Heart right ventricle (tissue), 16 donors: Measurements from ENCODE around the gene WFDC13. TPM values are rescaled to one million over a fixed set of nuclear protein-coding genes. Genes with fewer than 3 reads are reported as not detected.

Experiments
- ATAC-seq, 8 donors: fragments of 200-7000 bp; cut with Tn5 transposase; one replicate each; pipeline ENCODE4 v1.9.1; 2020; ENCODE audit warnings: mild to moderate bottlenecking in 8 of 8, moderate library complexity in 8 of 8, moderate number of reproducible peaks in 1 of 8
- DNase-seq, 2 donors: peaks; one replicate each; pipeline ENCODE4 v3.0.0-alpha.2; 2020
- H3K27ac ChIP-seq, 10 donors: fragments of 200-600 bp; sonication (generic) in 2 of 10; one replicate each; pipeline versions ENCODE4 v1.5.0 to v1.8.0; 2020 to 2022; ENCODE audit warnings: mild to moderate bottlenecking in 3 of 10
- H3K27me3 ChIP-seq, 7 donors: fragments of 200-600 bp; one replicate each; pipeline ENCODE4 v1.8.0; 2021 to 2022; ENCODE audit warnings: mild to moderate bottlenecking in 2 of 7
- H3K36me3 ChIP-seq, 9 donors: fragments of 200-600 bp; sonication (generic) in 1 of 9; one replicate each; pipeline versions ENCODE4 v1.5.0 to v1.8.0; 2020 to 2022; ENCODE audit warnings: mild to moderate bottlenecking in 2 of 9
- H3K4me1 ChIP-seq, 9 donors: fragments of 200-600 bp; sonication (generic) in 1 of 9; one replicate each; pipeline versions ENCODE4 v1.5.0 to v1.8.0; 2020 to 2022; ENCODE audit warnings: mild to moderate bottlenecking in 4 of 9
- H3K4me3 ChIP-seq, 10 donors: fragments of 200-600 bp; sonication (generic) in 2 of 10; one replicate each; pipeline versions ENCODE4 v1.5.0 to v1.8.0; 2020 to 2022; ENCODE audit warnings: mild to moderate bottlenecking in 7 of 10, moderate library complexity in 2 of 10
- H3K9me3 ChIP-seq, 11 donors: fragments of 200-600 bp in 10 of 11; sonication (generic) in 2 of 11; one replicate each; pipeline versions ENCODE4 v1.5.0 to v1.8.0; 2013 to 2022; ENCODE audit warnings: mild to moderate bottlenecking in 2 of 11, control low read depth in 1 of 11, moderate library complexity in 1 of 11
- WGBS, 2 donors: extraction: QIAGEN DNeasy Blood & Tissue Kit; methylation state at CpG; one replicate each; pipeline ENCODE4 v1.1.7; 2013; ENCODE audit warnings: inconsistent platforms in 1 of 2; 5-methylcytosine and 5-hydroxymethylcytosine counted together
- intact Hi-C, 10 donors: fragments of 100-400 bp; cut with DNase I; formaldehyde crosslinking; loops; one replicate each; pipeline versions ENCODE4 v1.11.1 to v1.14.2; 2022
- microRNA-seq, 2 donors: library from miRNA; unstranded; fragments of <30 nt; microRNA quantifications; one replicate each; pipeline ENCODE4 v1.2.0, GENCODE V29; 2021
- polyA plus RNA-seq, 2 donors: library from polyadenylated mRNA; stranded (reverse); fragments of 200-250 nt; gene quantifications; one replicate each; pipeline ENCODE4 v1.2.3, GENCODE V29; 2013
- total RNA-seq, 10 donors: library from RNA; stranded (reverse); fragmentation: NEBNext Ultra II Directional in 3 of 10; extraction: Animal tissue kit (Norgen Biotek cat#: 25700) in 3 of 10; gene quantifications; one replicate each; pipeline versions ENCODE4 v1.2.1 to v1.2.4, GENCODE V29; 2021 to 2023
- TF ChIP-seq, protein P1 (sequence below), 9 donors: fragments of 200-600 bp; sonication (generic) in 2 of 9; IDR thresholded peaks; one replicate each; pipeline versions ENCODE4 v1.5.0 to v1.8.0; 2021 to 2022; ENCODE audit warnings: antibody characterized with exemption in 9 of 9, mild to moderate bottlenecking in 5 of 9, moderate library complexity in 1 of 9
- donor health status: Arrhythmogenic right ventricular cardiomyopathy.
- donor health status: ischemic (EF 13 %, LVEDD 7.1; RV severe dilation, severe dysfunction).
- donor health status: healthy with polysubstance abuse.
- donor health status: DM: no; HTN: yes; CAD: no.
- donor health status: DM: no; HTN: no; CAD: no.
- donor health status: ischemic (EF 25% LVEDD 6.9; RV normal size, moderate dysfunction).
- donor health status: ischemic (EF 25% LVEDD 5.7; RV mildly dilated, moderate dysfunction).
- donor health status: healthy.
- donor health status: DM: yes; HTN: yes; CAD: no.
- donor health status: Ischemic cardiomyopathy.
- donor health status: ischemic (EF 35%, LVEDD 5.7; RV mildly dilated, moderate dysfunction).
- donor health status: nonischemic (EF 11% LVEDD 7.7; RV severe dilation, severe dysfunction).
- donor health status: DM: yes; HTN: yes; CAD: no.
- donor health status: PGD.
- donor health status: ischemic (EF 29% LVEDD 5.4; RV normal size, mild dysfunction).
- donor health status: nonischemic (EF 23%, LVEDD 6.1; RV moderate dilation, normal function).

The WFDC13 gene
- total and polyA plus RNA-seq, 12 donors, result not detected

DNA sequence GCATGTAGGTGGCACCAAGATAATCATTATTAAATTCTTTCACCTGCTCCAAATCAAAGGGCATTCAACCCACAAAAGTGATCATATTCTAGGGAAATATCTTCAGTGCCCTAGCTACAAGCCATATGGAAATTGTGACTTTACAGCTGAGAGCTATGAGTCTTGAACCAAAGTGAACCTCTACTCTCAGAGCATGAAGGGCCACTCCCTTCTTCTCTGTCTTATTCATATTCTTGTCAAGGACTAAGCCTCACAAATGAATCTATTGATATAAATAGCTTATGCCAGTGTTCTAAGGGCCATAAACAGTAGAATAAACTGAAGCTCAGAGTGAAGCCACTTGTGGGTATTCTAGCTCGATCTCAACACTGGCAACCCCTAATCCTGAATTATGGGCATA lies 49.9 kb downstream of the WFDC13 start:
- 82 to 94% methylated on average over 1 of the region's 1 CpG for WGBS, 2 donors
- intact Hi-C loops, result no loop called here
- no peaks in the 10 kb centered on the region for H3K4me1 ChIP-seq
- H3K36me3 ChIP-seq, result no peaks in the 10 kb centered on the region
- no peak overlapping the region for H3K4me3 ChIP-seq
- TF ChIP-seq, protein P1, sequence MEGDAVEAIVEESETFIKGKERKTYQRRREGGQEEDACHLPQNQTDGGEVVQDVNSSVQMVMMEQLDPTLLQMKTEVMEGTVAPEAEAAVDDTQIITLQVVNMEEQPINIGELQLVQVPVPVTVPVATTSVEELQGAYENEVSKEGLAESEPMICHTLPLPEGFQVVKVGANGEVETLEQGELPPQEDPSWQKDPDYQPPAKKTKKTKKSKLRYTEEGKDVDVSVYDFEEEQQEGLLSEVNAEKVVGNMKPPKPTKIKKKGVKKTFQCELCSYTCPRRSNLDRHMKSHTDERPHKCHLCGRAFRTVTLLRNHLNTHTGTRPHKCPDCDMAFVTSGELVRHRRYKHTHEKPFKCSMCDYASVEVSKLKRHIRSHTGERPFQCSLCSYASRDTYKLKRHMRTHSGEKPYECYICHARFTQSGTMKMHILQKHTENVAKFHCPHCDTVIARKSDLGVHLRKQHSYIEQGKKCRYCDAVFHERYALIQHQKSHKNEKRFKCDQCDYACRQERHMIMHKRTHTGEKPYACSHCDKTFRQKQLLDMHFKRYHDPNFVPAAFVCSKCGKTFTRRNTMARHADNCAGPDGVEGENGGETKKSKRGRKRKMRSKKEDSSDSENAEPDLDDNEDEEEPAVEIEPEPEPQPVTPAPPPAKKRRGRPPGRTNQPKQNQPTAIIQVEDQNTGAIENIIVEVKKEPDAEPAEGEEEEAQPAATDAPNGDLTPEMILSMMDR (IDR thresholded peaks at IDR 0.05), result no peak
- peaks cover 0 to 21% (median 12%) of the 10 kb centered on the region in 7 donors for H3K27me3 ChIP-seq
- H3K27ac ChIP-seq, result no peak overlapping the region
- peaks cover 0 to 17% (median 0%) of the 10 kb centered on the region in 11 donors for H3K9me3 ChIP-seq
- ATAC-seq (no peak), DNase-seq (no peak)

DNA sequence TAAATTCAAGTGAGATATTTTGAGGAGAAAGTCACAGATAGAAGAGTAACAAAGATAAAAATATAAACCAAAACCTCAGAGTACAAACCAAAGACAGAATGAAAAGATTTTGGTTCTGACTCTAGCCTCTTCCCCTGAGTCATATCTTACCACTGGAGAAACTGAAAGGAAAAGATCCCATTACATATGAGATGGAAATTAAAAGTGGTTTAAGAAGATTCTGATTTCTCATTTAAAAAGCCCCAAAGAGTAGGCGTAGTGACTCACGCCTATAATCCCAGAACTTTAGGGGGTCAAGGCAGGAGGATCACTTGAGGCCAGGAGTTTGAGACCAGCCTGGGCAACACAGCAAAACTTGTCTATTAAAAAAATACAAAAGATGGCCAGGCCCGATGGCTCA lies 50.9 kb downstream of the WFDC13 start:
- Histone ChIP-seq H3K9me3 (peaks cover 0 to 17% (median 0%) of the 10 kb centered on the region in 11 donors), H3K27ac (no peak overlapping the region), H3K36me3 (no peaks in the 10 kb centered on the region), H3K4me3 (no peak overlapping the region), H3K4me1 (no peaks in the 10 kb centered on the region), H3K27me3 (peaks cover 0 to 18% (median 12%) of the 10 kb centered on the region in 7 donors)
- DNase-seq, result no peak
- TF ChIP-seq, protein P1 (IDR thresholded peaks at IDR 0.05), result no peak
- 87 to 91% methylated on average over 3 of the region's 3 CpGs for WGBS, 2 donors
- no peak for ATAC-seq
- intact Hi-C loops, result no loop called here

DNA sequence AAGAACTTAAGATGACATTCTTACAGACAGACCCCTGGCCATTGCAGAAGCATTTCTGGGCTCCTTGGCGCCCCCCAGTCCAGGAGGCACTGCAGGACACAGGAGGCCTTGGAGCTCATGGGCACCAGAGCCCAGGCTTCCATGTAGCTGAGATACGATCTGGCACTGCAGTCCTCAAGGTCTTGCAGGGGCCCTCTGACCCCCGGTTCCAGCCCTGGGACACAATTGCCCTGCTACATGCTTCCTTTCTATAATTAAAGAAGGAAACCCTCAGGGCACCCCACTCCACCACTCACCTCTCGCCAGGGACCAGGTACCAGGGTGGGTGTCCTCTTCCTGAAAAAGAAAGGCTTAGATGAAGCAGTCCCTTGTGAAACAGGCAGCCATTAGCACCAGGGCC lies 56.3 kb downstream of the WFDC13 start:
- 86 to 88% methylated on average over 4 of the region's 4 CpGs for WGBS, 2 donors
- Histone ChIP-seq H3K36me3 (no peaks in the 10 kb centered on the region), H3K27me3 (peaks cover 0 to 7% (median 0%) of the 10 kb centered on the region in 7 donors), H3K9me3 (peaks cover 0 to 17% (median 0%) of the 10 kb centered on the region in 11 donors), H3K4me1 (no peaks in the 10 kb centered on the region), H3K4me3 (no peak overlapping the region), H3K27ac (no peak overlapping the region)
- intact Hi-C loops, result no loop called here
- DNase-seq (no peak), ATAC-seq (no peak)
- TF ChIP-seq, protein P1 (IDR thresholded peaks at IDR 0.05), result no peak

Small RNA genes within 50 kb of the gene (microRNA-seq; reads per million reads assigned to microRNA genes)
- 0 to 0.60 reads per million in 2 donors for gene MIR3617

Other genes starting within 250 kb of the WFDC13 start
- gene WFDC2, start 232.3 kb upstream of the WFDC13 start, total RNA-seq, result 1 to 10 TPM in 1 of 10 donors, under 1 TPM in 3, not detected in 6; 0.44 to 1.6 (median 0.53) TPM
- under 1 TPM; 0.55 to 0.66 TPM for gene WFDC2, start 232.3 kb upstream of the WFDC13 start, polyA plus RNA-seq
- not detected for gene SPINT3, start 186.4 kb upstream of the WFDC13 start, total RNA-seq
- gene SPINT3, start 186.4 kb upstream of the WFDC13 start, polyA plus RNA-seq, result not detected
- not detected for gene WFDC6, start 162.6 kb upstream of the WFDC13 start, total RNA-seq
- gene WFDC6, start 162.6 kb upstream of the WFDC13 start, polyA plus RNA-seq, result not detected
- gene EPPIN, start 154.6 kb upstream of the WFDC13 start, total RNA-seq, result not detected
- not detected for gene EPPIN, start 154.6 kb upstream of the WFDC13 start, polyA plus RNA-seq
- not detected for gene WFDC8, start 122.8 kb upstream of the WFDC13 start, total RNA-seq
- not detected for gene WFDC8, start 122.8 kb upstream of the WFDC13 start, polyA plus RNA-seq
- gene WFDC10A, start 72.3 kb upstream of the WFDC13 start, total RNA-seq, result not detected
- gene WFDC10A, start 72.3 kb upstream of the WFDC13 start, polyA plus RNA-seq, result not detected
- not detected for gene WFDC9, start 70.8 kb upstream of the WFDC13 start, total RNA-seq
- gene WFDC9, start 70.8 kb upstream of the WFDC13 start, polyA plus RNA-seq, result not detected
- gene WFDC11, start 31.8 kb upstream of the WFDC13 start, total RNA-seq, result not detected
- gene WFDC11, start 31.8 kb upstream of the WFDC13 start, polyA plus RNA-seq, result not detected
- gene WFDC10B, start 3.0 kb downstream of the WFDC13 start, total RNA-seq, result not detected
- not detected for gene WFDC10B, start 3.0 kb downstream of the WFDC13 start, polyA plus RNA-seq
- not detected for gene SPINT4, start 20.3 kb downstream of the WFDC13 start, total RNA-seq
- not detected for gene SPINT4, start 20.3 kb downstream of the WFDC13 start, polyA plus RNA-seq
- 1 to 10 TPM in 3 of 10 donors, under 1 TPM in 3, not detected in 4; 0.49 to 2.3 (median 0.99) TPM for gene WFDC3, start 89.8 kb downstream of the WFDC13 start, total RNA-seq
- under 1 TPM; 0.44 to 0.75 TPM for gene WFDC3, start 89.8 kb downstream of the WFDC13 start, polyA plus RNA-seq
- 10 to 100 TPM; 13.8 to 32.2 (median 23.3) TPM for gene DNTTIP1, start 89.9 kb downstream of the WFDC13 start, total RNA-seq
- gene DNTTIP1, start 89.9 kb downstream of the WFDC13 start, polyA plus RNA-seq, result 10 to 100 TPM; 18.4 to 33.5 TPM
- 1 to 10 TPM in 6 of 10 donors, under 1 TPM in 2, not detected in 2; 0.40 to 8.6 (median 1.3) TPM for gene UBE2C, start 110.6 kb downstream of the WFDC13 start, total RNA-seq
- gene UBE2C, start 110.6 kb downstream of the WFDC13 start, polyA plus RNA-seq, result under 1 TPM; 0.37 to 0.54 TPM
- under 1 TPM in 1 of 10 donors, not detected in 9; 0.44 TPM for gene TNNC2, start 125.3 kb downstream of the WFDC13 start, total RNA-seq
- gene TNNC2, start 125.3 kb downstream of the WFDC13 start, polyA plus RNA-seq, result under 1 TPM; 0.59 to 0.88 TPM
- 10 to 100 TPM; 15.4 to 27.0 (median 19.3) TPM for gene SNX21, start 131.8 kb downstream of the WFDC13 start, total RNA-seq
- 10 to 100 TPM; 15.8 to 18.0 TPM for gene SNX21, start 131.8 kb downstream of the WFDC13 start, polyA plus RNA-seq
- gene ACOT8, start 155.4 kb downstream of the WFDC13 start, total RNA-seq, result 10 to 100 TPM; 21.3 to 34.1 (median 27.4) TPM
- 10 to 100 TPM; 39.9 to 46.6 TPM for gene ACOT8, start 155.4 kb downstream of the WFDC13 start, polyA plus RNA-seq
- gene ZSWIM3, start 155.6 kb downstream of the WFDC13 start, total RNA-seq, result 1 to 10 TPM; 1.4 to 2.5 (median 2.0) TPM
- 1 to 10 TPM; 1.5 to 1.6 TPM for gene ZSWIM3, start 155.6 kb downstream of the WFDC13 start, polyA plus RNA-seq
- gene ZSWIM1, start 179.2 kb downstream of the WFDC13 start, total RNA-seq, result 10 to 100 TPM in 6 of 10 donors, 1 to 10 TPM in 4; 9.2 to 12.0 (median 10.4) TPM
- 1 to 10 TPM; 3.8 to 4.9 TPM for gene ZSWIM1, start 179.2 kb downstream of the WFDC13 start, polyA plus RNA-seq
- 1 to 10 TPM; 1.0 to 3.1 (median 2.0) TPM for gene SPATA25, start 185.6 kb downstream of the WFDC13 start, total RNA-seq
- 1 to 10 TPM in 1 of 2 donors, under 1 TPM in 1; 0.65 to 4.3 TPM for gene SPATA25, start 185.6 kb downstream of the WFDC13 start, polyA plus RNA-seq
- gene NEURL2, start 189.2 kb downstream of the WFDC13 start, total RNA-seq, result 10 to 100 TPM in 1 of 10 donors, 1 to 10 TPM in 9; 6.2 to 11.1 (median 8.3) TPM
- 1 to 10 TPM; 3.3 to 7.2 TPM for gene NEURL2, start 189.2 kb downstream of the WFDC13 start, polyA plus RNA-seq
- 100 to 1,000 TPM in 8 of 10 donors, 10 to 100 TPM in 2; 75.1 to 173 (median 112) TPM for gene CTSA, start 189.3 kb downstream of the WFDC13 start, total RNA-seq
- 10 to 100 TPM; 77.4 to 98.7 TPM for gene CTSA, start 189.3 kb downstream of the WFDC13 start, polyA plus RNA-seq
- 100 to 1,000 TPM in 2 of 10 donors, 10 to 100 TPM in 8; 10.7 to 230 (median 32.7) TPM for gene PLTP, start 210.1 kb downstream of the WFDC13 start, total RNA-seq
- gene PLTP, start 210.1 kb downstream of the WFDC13 start, polyA plus RNA-seq, result 10 to 100 TPM; 39.2 to 55.8 TPM
- 10 to 100 TPM; 23.6 to 33.1 (median 27.4) TPM for gene PCIF1, start 232.6 kb downstream of the WFDC13 start, total RNA-seq
- gene PCIF1, start 232.6 kb downstream of the WFDC13 start, polyA plus RNA-seq, result 10 to 100 TPM; 20.8 to 28.8 TPM